Nephron (organoid): ENCODE data around the gene GOLIM4.
A peak's percentile ranks its signal among the peaks of the same experiment; 100 is the strongest.

ENCODE experiments used
- H3K27ac Mint-ChIP-seq, 3 experiments: 2 replicates each; pipeline ENCODE4 v1.8.0; 2020; ENCODE audit warnings: mixed read lengths in 3 of 3, mild to moderate bottlenecking in 2 of 3, moderate library complexity in 1 of 3
- H3K27me3 Mint-ChIP-seq: 2 replicates; pipeline ENCODE4 v1.8.0; 2021; ENCODE audit warnings: low read depth, mild to moderate bottlenecking, moderate library complexity, mixed read lengths
- H3K36me3 Mint-ChIP-seq: 2 replicates; pipeline ENCODE4 v1.8.0; 2020; ENCODE audit warnings: low read depth, mixed read lengths
- H3K4me1 Mint-ChIP-seq: 2 replicates; pipeline ENCODE4 v1.8.0; 2020; ENCODE audit warnings: mixed read lengths
- H3K4me3 Mint-ChIP-seq, 3 experiments: 2 replicates each; pipeline ENCODE4 v1.8.0; 2020; ENCODE audit warnings: mild to moderate bottlenecking in 3 of 3, mixed read lengths in 3 of 3, moderate library complexity in 2 of 3
- H3K9me3 Mint-ChIP-seq: 2 replicates; pipeline ENCODE4 v1.8.0; 2020; ENCODE audit warnings: mixed read lengths
- CTCF ChIP-seq, 3 experiments: fragments of 200-600 bp; sonication (generic); IDR thresholded peaks; one replicate each; pipeline ENCODE4 v1.5.0; 2021; ENCODE audit warnings: antibody characterized with exemption in 3 of 3; ENCODE audit not compliant: unreplicated experiment in 3 of 3

The GOLIM4 gene

GRCh38 chr3:167989066-167989465 lies 106.7 kb downstream of the GOLIM4 start:
- H3K9me3 Mint-ChIP-seq = peaks cover 3% of the 10 kb centered on the region
- no peaks in the 10 kb centered on the region for H3K27me3 Mint-ChIP-seq
- no peaks in the 10 kb centered on the region for H3K36me3 Mint-ChIP-seq
- no peak for TF ChIP-seq CTCF (IDR thresholded peaks at IDR 0.05; ENCODE audit: unreplicated experiment in 3 of 3)
- peak overlapping the region in 1 of 3 experiments; percentile 44 for H3K27ac Mint-ChIP-seq
- no peak overlapping the region for H3K4me3 Mint-ChIP-seq
- H3K4me1 Mint-ChIP-seq = peaks cover 5% of the 10 kb centered on the region

GRCh38 chr3:167983583-167983982 lies 112.1 kb downstream of the GOLIM4 start:
- Mint-ChIP-seq H3K27me3 (no peaks in the 10 kb centered on the region), H3K9me3 (peaks cover 3% of the 10 kb centered on the region), H3K36me3 (no peaks in the 10 kb centered on the region), H3K27ac (no peak overlapping the region), H3K4me3 (no peak overlapping the region), H3K4me1 (peaks cover 6% of the 10 kb centered on the region)
- TF ChIP-seq CTCF (IDR thresholded peaks at IDR 0.05; ENCODE audit: unreplicated experiment in 3 of 3) = no peak

GRCh38 chr3:167978486-167978885 lies 117.2 kb downstream of the GOLIM4 start:
- no peaks in the 10 kb centered on the region for H3K27me3 Mint-ChIP-seq
- no peak for TF ChIP-seq CTCF (IDR thresholded peaks at IDR 0.05; ENCODE audit: unreplicated experiment in 3 of 3)
- peak overlapping the region in 2 of 3 experiments; percentile 15 to 96 for H3K27ac Mint-ChIP-seq
- no peak overlapping the region for H3K4me3 Mint-ChIP-seq
- H3K4me1 Mint-ChIP-seq = peaks cover 31% of the 10 kb centered on the region
- no peaks in the 10 kb centered on the region for H3K36me3 Mint-ChIP-seq
- H3K9me3 Mint-ChIP-seq = no peaks in the 10 kb centered on the region

GRCh38 chr3:167978071-167978470 lies 117.7 kb downstream of the GOLIM4 start:
- Mint-ChIP-seq H3K4me3 (no peak overlapping the region), H3K4me1 (peaks cover 36% of the 10 kb centered on the region), H3K9me3 (no peaks in the 10 kb centered on the region), H3K27ac (peak overlapping the region in 1 of 3 experiments; percentile 96), H3K36me3 (no peaks in the 10 kb centered on the region), H3K27me3 (no peaks in the 10 kb centered on the region)
- no peak for TF ChIP-seq CTCF (IDR thresholded peaks at IDR 0.05; ENCODE audit: unreplicated experiment in 3 of 3)

- H3K4me3 Mint-ChIP-seq = no peak overlapping the region
- peaks cover 35% of the 10 kb centered on the region for H3K4me1 Mint-ChIP-seq
- peak overlapping the region; percentile 4 to 96 (median 83) for H3K27ac Mint-ChIP-seq
- TF ChIP-seq CTCF (IDR thresholded peaks at IDR 0.05; ENCODE audit: unreplicated experiment in 3 of 3) = no peak
- H3K27me3 Mint-ChIP-seq = no peaks in the 10 kb centered on the region
- no peaks in the 10 kb centered on the region for H3K9me3 Mint-ChIP-seq
- H3K36me3 Mint-ChIP-seq = no peaks in the 10 kb centered on the region
Observed at GRCh38 chr3:167976516-167977361, 119.0 kb downstream of the GOLIM4 start.

- no peak for TF ChIP-seq CTCF (IDR thresholded peaks at IDR 0.05; ENCODE audit: unreplicated experiment in 3 of 3)
- Mint-ChIP-seq H3K4me3 (no peak overlapping the region), H3K4me1 (peaks cover 30% of the 10 kb centered on the region), H3K27ac (peak overlapping the region in 2 of 3 experiments; percentile 1 to 18), H3K27me3 (no peaks in the 10 kb centered on the region), H3K9me3 (no peaks in the 10 kb centered on the region), H3K36me3 (no peaks in the 10 kb centered on the region)
Observed at GRCh38 chr3:167973901-167974300, 121.8 kb downstream of the GOLIM4 start.
